Measurements from ENCODE around the gene CFTR.

- TF ChIP-seq CTCF (IDR thresholded peaks at IDR 0.05), result no peak
- no peak for TF ChIP-seq POLR2A (IDR thresholded peaks at IDR 0.05)
Observed at GRCh38 chr7:117567781-117568180, 88.0 kb downstream of the CFTR start.

Measured in body of pancreas (tissue), 4 donors.